ENCODE results near the gene VAMP3.

The VAMP3 gene

DNA sequence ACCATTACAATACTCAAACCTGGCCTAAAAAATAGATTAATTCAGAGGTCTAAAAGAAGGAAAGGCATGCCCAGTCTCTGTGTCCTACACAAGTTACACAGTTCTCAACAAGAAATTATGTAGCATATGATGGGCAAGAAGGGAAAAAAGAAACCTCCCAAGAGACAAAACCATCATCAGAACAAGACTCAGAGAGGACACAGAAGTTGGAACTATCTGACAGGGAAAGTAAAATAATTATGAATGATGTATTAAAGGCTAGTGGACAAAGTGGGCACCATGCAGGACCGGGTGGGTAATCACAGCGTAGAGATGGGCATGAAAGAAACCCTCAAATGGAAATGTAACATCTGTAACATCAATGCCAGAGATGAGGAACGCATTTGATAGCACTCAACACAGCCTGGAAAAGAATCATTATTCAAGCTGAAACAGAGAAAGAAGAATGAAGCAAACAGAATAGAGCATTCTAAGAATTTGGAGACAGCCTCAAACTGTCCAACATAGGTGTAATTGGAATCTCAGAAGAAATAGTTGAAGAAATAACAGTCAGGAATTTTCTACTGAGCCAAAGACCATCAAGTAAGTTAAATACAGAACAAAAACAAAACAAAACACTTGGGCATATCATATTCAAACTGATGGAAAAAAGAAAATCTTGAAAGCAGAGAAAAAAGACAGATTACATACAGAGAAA, 42.7 kb downstream of the VAMP3 start:
- in situ Hi-C loops (cut with HindIII; ENCODE audit: low pct_ligation_motif_present, low sequenced_read_pairs): no loop called here
- H3K4me3 ChIP-seq (ENCODE audit: low read depth, low read length): no peak overlapping the region
- DNase-seq: no peak
- no peaks in the 10 kb centered on the region for H3K36me3 ChIP-seq (replicated peaks)
- TF ChIP-seq, protein P1, sequence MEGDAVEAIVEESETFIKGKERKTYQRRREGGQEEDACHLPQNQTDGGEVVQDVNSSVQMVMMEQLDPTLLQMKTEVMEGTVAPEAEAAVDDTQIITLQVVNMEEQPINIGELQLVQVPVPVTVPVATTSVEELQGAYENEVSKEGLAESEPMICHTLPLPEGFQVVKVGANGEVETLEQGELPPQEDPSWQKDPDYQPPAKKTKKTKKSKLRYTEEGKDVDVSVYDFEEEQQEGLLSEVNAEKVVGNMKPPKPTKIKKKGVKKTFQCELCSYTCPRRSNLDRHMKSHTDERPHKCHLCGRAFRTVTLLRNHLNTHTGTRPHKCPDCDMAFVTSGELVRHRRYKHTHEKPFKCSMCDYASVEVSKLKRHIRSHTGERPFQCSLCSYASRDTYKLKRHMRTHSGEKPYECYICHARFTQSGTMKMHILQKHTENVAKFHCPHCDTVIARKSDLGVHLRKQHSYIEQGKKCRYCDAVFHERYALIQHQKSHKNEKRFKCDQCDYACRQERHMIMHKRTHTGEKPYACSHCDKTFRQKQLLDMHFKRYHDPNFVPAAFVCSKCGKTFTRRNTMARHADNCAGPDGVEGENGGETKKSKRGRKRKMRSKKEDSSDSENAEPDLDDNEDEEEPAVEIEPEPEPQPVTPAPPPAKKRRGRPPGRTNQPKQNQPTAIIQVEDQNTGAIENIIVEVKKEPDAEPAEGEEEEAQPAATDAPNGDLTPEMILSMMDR (IDR thresholded peaks at IDR 0.05; ENCODE audit: low read depth, low read length, missing control alignments): no peak
- H3K27ac ChIP-seq: no peak overlapping the region
- H3K27me3 ChIP-seq (replicated peaks): no peaks in the 10 kb centered on the region

DNA sequence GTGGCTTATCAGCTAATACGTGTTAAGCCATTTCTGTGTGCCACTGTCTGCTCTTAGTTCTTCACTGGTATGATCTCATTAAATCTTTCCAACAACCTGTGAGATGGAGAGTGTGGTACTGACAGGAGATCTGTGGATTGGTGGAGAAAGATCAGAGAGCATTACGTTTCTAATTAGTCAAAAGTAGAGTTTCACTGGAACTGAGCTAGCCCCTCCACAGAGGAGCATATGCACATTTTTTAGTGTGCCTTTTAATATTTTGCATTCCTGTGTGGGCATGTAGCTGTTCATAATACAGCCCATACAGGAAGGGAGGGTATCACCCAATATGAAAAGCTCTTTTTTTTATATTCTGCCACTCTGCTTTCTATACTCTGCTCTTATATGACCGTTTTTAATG, 50.2 kb downstream of the VAMP3 start:
- no peak overlapping the region for H3K4me3 ChIP-seq (ENCODE audit: low read depth, low read length)
- H3K27ac ChIP-seq: no peak overlapping the region
- no peaks in the 10 kb centered on the region for H3K36me3 ChIP-seq (replicated peaks)
- H3K27me3 ChIP-seq (replicated peaks): no peaks in the 10 kb centered on the region
- DNase-seq: no peak
- in situ Hi-C loops (cut with HindIII; ENCODE audit: low pct_ligation_motif_present, low sequenced_read_pairs): no loop called here
- TF ChIP-seq, protein P1 (IDR thresholded peaks at IDR 0.05; ENCODE audit: low read depth, low read length, missing control alignments): no peak

DNA sequence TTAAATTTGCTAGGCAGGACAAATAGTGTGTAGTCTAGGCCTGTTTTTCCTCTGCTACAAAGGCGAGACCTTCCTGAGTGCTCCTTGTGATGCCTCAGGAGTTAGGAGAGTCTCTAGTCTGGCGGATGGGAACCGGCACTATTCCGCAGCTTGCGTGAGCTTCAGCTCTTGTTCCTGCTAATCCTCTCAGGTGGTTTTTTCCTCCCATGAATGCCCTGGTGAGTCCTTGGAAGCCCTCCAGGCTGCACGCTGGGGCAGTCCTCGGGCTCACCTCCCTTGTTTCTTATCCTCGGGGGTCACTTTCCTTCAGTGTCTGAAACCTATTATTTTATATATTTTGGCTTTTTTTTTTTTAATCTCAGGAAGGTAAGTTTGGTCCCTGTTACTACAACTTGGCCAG, 53.6 kb downstream of the VAMP3 start:
- no peak overlapping the region for H3K27ac ChIP-seq
- TF ChIP-seq, protein P1 (IDR thresholded peaks at IDR 0.05; ENCODE audit: low read depth, low read length, missing control alignments): no peak
- in situ Hi-C loops (cut with HindIII; ENCODE audit: low pct_ligation_motif_present, low sequenced_read_pairs): no loop called here
- DNase-seq: no peak
- no peaks in the 10 kb centered on the region for H3K27me3 ChIP-seq (replicated peaks)
- no peak overlapping the region for H3K4me3 ChIP-seq (ENCODE audit: low read depth, low read length)
- H3K36me3 ChIP-seq (replicated peaks): no peaks in the 10 kb centered on the region

DNA sequence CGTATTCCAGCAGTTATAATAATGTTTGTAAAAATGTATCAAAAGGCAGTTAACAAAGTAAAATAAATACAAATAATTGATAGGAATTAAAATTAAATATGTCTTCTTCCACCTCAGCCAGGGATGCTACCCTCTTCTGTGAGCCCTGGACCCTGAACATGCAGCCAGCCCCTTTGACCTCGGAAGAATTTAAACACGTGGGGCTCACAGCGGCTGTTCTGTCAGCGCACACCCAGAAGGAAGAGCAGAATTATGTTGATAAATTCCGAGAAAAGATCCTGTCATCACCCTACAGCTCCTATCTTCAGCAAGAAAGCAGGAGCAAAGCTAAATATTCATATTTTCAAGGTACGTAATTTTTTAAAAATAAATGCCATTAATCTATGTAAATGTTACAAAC, 55.3 kb downstream of the VAMP3 start:
- TF ChIP-seq, protein P1 (IDR thresholded peaks at IDR 0.05; ENCODE audit: low read depth, low read length, missing control alignments): no peak
- H3K27me3 ChIP-seq (replicated peaks): no peaks in the 10 kb centered on the region
- DNase-seq: no peak
- in situ Hi-C loops (cut with HindIII; ENCODE audit: low pct_ligation_motif_present, low sequenced_read_pairs): no loop called here
- H3K36me3 ChIP-seq (replicated peaks): no peaks in the 10 kb centered on the region
- no peak overlapping the region for H3K4me3 ChIP-seq (ENCODE audit: low read depth, low read length)
- H3K27ac ChIP-seq: no peak overlapping the region

DNA sequence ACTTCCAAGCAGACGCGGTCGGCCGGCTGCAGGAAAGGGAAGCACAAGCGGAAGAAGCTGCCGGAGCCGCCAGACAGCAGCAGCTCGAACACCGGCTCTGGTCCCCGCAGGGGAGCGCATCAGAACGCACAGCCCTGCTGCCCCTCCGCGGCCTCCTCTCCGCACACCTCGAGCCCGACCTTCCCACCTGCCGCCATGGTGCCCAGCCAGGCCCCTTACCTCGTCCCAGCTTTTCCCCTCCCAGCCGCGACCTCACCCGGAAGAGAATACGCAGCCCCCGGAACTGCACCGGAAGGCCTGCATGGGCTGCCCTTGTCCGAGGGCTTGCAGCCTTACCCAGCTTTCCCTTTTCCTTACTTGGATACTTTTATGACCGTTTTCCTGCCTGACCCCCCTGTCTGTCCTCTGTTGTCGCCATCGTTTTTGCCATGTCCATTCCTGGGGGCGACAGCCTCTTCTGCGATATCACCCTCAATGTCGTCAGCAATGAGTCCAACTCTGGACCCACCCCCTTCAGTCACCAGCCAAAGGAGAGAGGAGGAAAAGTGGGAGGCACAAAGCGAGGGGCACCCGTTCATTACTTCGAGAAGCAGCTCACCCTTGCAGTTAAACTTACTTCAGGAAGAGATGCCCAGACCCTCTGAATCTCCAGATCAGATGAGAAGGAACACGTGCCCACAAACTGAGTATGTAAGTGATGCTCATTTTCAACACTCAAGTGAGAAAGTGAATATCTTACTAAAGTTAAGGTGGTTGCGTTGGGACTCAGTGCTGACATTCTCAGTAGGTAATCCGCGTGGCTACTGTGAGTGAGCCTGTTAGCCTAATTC, 56.2 kb downstream of the VAMP3 start:
- TF ChIP-seq, protein P1 (IDR thresholded peaks at IDR 0.05; ENCODE audit: low read depth, low read length, missing control alignments): no peak
- in situ Hi-C loops (cut with HindIII; ENCODE audit: low pct_ligation_motif_present, low sequenced_read_pairs): no loop called here
- Histone ChIP-seq H3K36me3 (replicated peaks) (no peaks in the 10 kb centered on the region), H3K27ac (no peak overlapping the region), H3K4me3 (ENCODE audit: low read depth, low read length) (peak overlapping the region; percentile 53), H3K27me3 (replicated peaks) (no peaks in the 10 kb centered on the region)
- no peak for DNase-seq
